HK-2 (cell line): ENCODE results near the gene STK38.

Experiments used
- DNase-seq: peaks from one replicate; pipeline ENCODE4 v3.0.0-alpha.2; 2018; ENCODE audit not compliant: unreplicated experiment

Gene STK38

GRCh38 chr6:36563928-36564284, 16.6 kb upstream of the STK38 start:
- DNase-seq, result no peak

- no peak for DNase-seq
Measured at GRCh38 chr6:36563237-36563927, 16.1 kb upstream of the STK38 start.

- DNase-seq, result no peak
Measured at GRCh38 chr6:36560822-36561221, 13.5 kb upstream of the STK38 start.

- no peak for DNase-seq
Measured at GRCh38 chr6:36559011-36559793, 11.9 kb upstream of the STK38 start.

GRCh38 chr6:36556281-36556680, 9.0 kb upstream of the STK38 start:
- no peak for DNase-seq

- DNase-seq, result no peak
Measured at GRCh38 chr6:36555750-36556252, 8.5 kb upstream of the STK38 start.

GRCh38 chr6:36550473-36551000, 3.3 kb upstream of the STK38 start:
- no peak for DNase-seq

GRCh38 chr6:36548401-36548743, 1.1 kb upstream of the STK38 start:
- DNase-seq, result no peak

- no peak for DNase-seq
Measured at GRCh38 chr6:36547646-36548400, 544 bp upstream of the STK38 start.

GRCh38 chr6:36546308-36546919, 865 bp downstream of the STK38 start:
- peak; percentile 16 for DNase-seq

- no peak for DNase-seq
Measured at GRCh38 chr6:36545767-36546307, 1.4 kb downstream of the STK38 start.

- DNase-seq, result no peak
Measured at GRCh38 chr6:36544228-36544627, 3.1 kb downstream of the STK38 start.

GRCh38 chr6:36542041-36542440, 5.2 kb downstream of the STK38 start:
- no peak for DNase-seq

- DNase-seq, result no peak
Measured at GRCh38 chr6:36539814-36540568, 7.3 kb downstream of the STK38 start.

- DNase-seq, result no peak
Measured at GRCh38 chr6:36536873-36537547, 10.3 kb downstream of the STK38 start.

GRCh38 chr6:36533321-36533720, 14.0 kb downstream of the STK38 start:
- DNase-seq, result no peak

- DNase-seq, result no peak
Measured at GRCh38 chr6:36526066-36526465, 21.2 kb downstream of the STK38 start.

GRCh38 chr6:36525346-36525745, 21.9 kb downstream of the STK38 start:
- no peak for DNase-seq

GRCh38 chr6:36524871-36525270, 22.4 kb downstream of the STK38 start:
- no peak for DNase-seq

- DNase-seq, result no peak
Measured at GRCh38 chr6:36523936-36524499, 23.3 kb downstream of the STK38 start.
